Measurements from ENCODE around the gene ACOX3.
A peak's percentile ranks its signal among the peaks of the same experiment; 100 is the strongest.
"Not testable (repeated sequence)": the region's sequence is repeated elsewhere in the genome, so short reads cannot be mapped to it uniquely, and the experiment has no call there.

ACOX3 gene

GRCh38 chr4:8440492-8441311, at the start of gene ACOX3, which contains the start of gene TRMT44:
Gene ACOX3 (minus strand): TSS chr4:8440723. CDS start chr4:8416521, 24,202 bp downstream.
Gene TRMT44 (plus strand): TSS chr4:8440777. CDS start chr4:8440823, 46 bp downstream.
- DNase-seq (ENCODE audit: low read depth in 2 of 2): peak; percentile 85 to 93

- no peak for DNase-seq (ENCODE audit: low read depth in 2 of 2)
Measured at GRCh38 chr4:8488791-8489369, 48.4 kb upstream of the ACOX3 start.

GRCh38 chr4:8486643-8487042, 46.1 kb upstream of the ACOX3 start:
- not testable (repeated sequence) for DNase-seq (ENCODE audit: low read depth in 2 of 2)

GRCh38 chr4:8480221-8480620, 39.7 kb upstream of the ACOX3 start:
- DNase-seq (ENCODE audit: low read depth in 2 of 2): no peak

- no peak for DNase-seq (ENCODE audit: low read depth in 2 of 2)
Measured at GRCh38 chr4:8478801-8479744, 38.5 kb upstream of the ACOX3 start.

GRCh38 chr4:8478371-8478770, 37.8 kb upstream of the ACOX3 start:
- no peak for DNase-seq (ENCODE audit: low read depth in 2 of 2)

- DNase-seq (ENCODE audit: low read depth in 2 of 2): no peak
Measured at GRCh38 chr4:8477676-8478075, 37.2 kb upstream of the ACOX3 start.

GRCh38 chr4:8477095-8477635, 36.6 kb upstream of the ACOX3 start:
- DNase-seq (ENCODE audit: low read depth in 2 of 2): no peak

- no peak for DNase-seq (ENCODE audit: low read depth in 2 of 2)
Measured at GRCh38 chr4:8475751-8476575, 35.4 kb upstream of the ACOX3 start.

- no peak for DNase-seq (ENCODE audit: low read depth in 2 of 2)
Measured at GRCh38 chr4:8474856-8475255, 34.3 kb upstream of the ACOX3 start.

GRCh38 chr4:8473920-8474590, 33.5 kb upstream of the ACOX3 start:
- no peak for DNase-seq (ENCODE audit: low read depth in 2 of 2)

GRCh38 chr4:8473198-8473919, 32.8 kb upstream of the ACOX3 start:
- no peak for DNase-seq (ENCODE audit: low read depth in 2 of 2)

GRCh38 chr4:8472689-8473197, 32.2 kb upstream of the ACOX3 start:
- DNase-seq (ENCODE audit: low read depth in 2 of 2): no peak

- DNase-seq (ENCODE audit: low read depth in 2 of 2): no peak
Measured at GRCh38 chr4:8472158-8472688, 31.7 kb upstream of the ACOX3 start.

- no peak for DNase-seq (ENCODE audit: low read depth in 2 of 2)
Measured at GRCh38 chr4:8471211-8471875, 30.8 kb upstream of the ACOX3 start.

- DNase-seq (ENCODE audit: low read depth in 2 of 2): no peak
Measured at GRCh38 chr4:8470451-8471024, 30.0 kb upstream of the ACOX3 start.

- no peak for DNase-seq (ENCODE audit: low read depth in 2 of 2)
Measured at GRCh38 chr4:8469550-8469949, 29.0 kb upstream of the ACOX3 start.

All from stimulated activated CD8-positive, alpha-beta memory T cell treated with anti-CD3 and anti-CD28 coated beads, Interleukin-15, amount 100 ng/mL, for 4 hours (primary cell).